Measurements from ENCODE around the gene ITPR2. TPM values are rescaled to one million over a fixed set of nuclear protein-coding genes. Genes with fewer than 3 reads are reported as not detected.
"Not testable (repeated sequence)": the region's sequence is repeated elsewhere in the genome, so short reads cannot be mapped to it uniquely, and the experiment has no call there.

ITPR2 gene
- total RNA-seq, 1 experiment from 2014 or later: 10.1 TPM

DNA sequence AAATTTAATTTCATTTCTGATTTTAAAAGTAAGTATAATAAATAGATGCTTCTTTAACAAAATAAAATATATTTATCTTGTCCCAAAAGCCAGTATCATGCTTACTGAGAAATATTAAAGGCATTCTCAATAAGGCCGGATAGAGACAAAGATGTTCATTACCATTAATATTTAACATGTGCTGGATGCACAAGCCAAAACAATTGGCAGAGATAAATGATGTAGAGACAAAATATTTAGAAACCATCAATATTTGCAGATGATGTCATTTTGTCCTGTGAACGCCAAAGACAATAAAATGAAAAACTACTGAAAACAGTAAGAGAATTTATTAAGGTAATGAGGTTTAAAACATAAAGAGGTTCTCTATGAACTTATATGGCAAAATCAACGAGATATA is 313.5 kb downstream of the ITPR2 start:
- DNase-seq (ENCODE audit: low read depth): no peak

- DNase-seq (ENCODE audit: low read depth): not testable (repeated sequence)
Measured at GRCh38 chr12:26517320-26517719, 315.7 kb downstream of the ITPR2 start.

- DNase-seq (ENCODE audit: low read depth): no peak
Measured at GRCh38 chr12:26514364-26514763, 318.6 kb downstream of the ITPR2 start.

DNA sequence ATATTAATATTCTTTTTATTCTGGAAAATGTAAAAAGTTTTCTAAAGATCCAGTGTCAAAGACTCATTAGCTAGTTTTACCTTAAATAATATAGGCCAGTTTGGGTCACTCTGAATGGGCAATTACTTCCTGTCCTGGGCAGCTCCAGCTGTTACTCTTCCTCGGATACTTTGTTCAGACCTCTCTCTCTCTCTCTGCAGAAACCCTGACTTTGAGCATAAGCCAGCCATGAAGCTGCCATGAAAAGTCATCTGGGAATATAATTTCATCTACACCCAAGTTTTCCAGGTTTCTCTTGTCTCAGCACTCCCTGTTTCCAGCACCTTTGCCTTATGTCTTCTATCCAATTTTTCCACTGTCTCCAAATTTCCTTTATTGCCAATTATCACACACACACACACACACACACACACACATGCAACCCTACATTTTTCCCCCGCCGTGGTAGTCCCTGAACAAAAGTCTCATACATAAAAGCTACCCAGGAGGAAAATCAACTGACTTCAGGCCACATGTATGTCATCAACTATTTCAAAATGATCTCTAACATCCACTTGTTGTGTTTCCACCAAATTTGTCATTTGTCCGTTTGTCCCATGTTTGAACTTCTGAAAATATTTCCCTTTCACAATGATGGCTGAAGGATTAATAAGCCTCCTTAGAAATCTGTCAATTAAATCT is 319.5 kb downstream of the ITPR2 start:
- DNase-seq (ENCODE audit: low read depth): no peak

GRCh38 chr12:26512213-26512612 is 320.8 kb downstream of the ITPR2 start:
- no peak for DNase-seq (ENCODE audit: low read depth)

DNA sequence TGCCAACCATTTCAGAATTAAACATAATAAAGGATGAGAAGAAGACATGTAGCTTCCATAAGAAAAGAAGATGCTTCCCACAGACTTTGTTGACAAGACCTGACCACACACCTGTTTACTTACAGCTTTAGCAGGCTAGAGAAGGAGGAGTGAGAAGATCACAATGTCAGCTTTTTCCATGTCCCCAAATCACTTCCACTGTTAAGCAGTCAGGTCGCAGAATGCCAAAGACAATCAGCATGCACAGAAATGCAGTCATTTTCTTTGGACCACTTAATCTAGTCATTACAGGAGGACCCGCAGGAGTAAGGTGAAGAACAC is 322.7 kb downstream of the ITPR2 start:
- no peak for DNase-seq (ENCODE audit: low read depth)

GRCh38 chr12:26507613-26508012 is 325.4 kb downstream of the ITPR2 start:
- DNase-seq (ENCODE audit: low read depth): no peak

GRCh38 chr12:26499979-26500640 is 332.9 kb downstream of the ITPR2 start:
- DNase-seq (ENCODE audit: low read depth): no peak

DNA sequence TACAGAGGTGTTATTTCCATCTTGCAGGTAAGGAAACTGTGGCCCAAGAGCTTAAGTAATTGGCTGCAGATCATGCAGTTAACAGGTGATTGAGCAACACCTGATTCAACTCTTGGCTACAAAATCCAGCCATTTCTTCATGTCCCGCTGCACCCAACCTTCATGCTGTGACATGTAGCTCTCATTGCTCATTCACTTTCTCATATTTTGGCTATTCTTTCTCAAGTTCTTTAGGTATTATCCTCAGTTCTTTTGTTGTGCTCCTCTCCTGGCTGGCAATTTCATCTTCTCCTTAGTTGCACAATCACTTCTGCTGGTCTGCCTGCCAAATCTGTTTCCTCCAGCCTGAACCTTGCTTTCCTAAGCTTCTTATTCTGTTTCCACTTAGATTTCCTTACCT is 336.8 kb downstream of the ITPR2 start:
- DNase-seq (ENCODE audit: low read depth): no peak

DNA sequence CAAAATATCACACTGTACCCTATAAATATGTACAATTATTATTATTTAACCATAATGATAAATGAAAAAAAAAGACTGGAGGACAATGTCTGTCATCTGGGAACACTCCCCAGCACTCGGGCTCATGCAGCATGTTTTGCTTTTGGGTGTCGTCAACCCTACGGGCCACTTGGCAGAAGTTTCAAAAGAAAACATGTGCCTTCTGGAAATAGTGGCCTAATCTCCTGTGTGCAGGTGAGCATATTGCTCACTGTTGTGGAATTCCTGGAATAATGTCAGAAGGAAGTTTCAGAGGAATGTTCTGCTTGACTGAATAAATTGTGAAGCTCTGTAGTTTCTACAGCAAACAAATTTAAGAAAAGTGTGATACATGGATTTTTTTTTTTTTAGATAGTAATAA is 339.3 kb downstream of the ITPR2 start:
- no peak for DNase-seq (ENCODE audit: low read depth)

DNA sequence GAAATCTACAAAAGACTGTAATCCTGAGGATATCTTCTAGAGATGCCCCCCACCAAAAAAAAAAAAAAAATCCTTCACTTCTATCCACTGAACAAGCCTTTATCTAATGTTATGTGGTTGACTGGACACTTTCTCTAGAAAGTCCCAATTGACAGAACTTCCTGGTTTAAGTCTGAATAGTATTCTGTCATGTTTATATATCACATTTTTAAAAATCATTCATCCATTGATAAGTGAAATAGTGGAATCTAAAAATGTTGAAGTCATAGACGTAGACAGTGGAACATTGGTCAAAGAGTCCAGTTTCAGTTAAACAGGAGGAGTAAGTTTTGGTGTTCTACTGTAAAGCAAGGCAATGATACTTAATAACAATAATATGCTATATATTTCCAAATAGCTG is 340.6 kb downstream of the ITPR2 start:
- DNase-seq (ENCODE audit: low read depth): no peak

DNA sequence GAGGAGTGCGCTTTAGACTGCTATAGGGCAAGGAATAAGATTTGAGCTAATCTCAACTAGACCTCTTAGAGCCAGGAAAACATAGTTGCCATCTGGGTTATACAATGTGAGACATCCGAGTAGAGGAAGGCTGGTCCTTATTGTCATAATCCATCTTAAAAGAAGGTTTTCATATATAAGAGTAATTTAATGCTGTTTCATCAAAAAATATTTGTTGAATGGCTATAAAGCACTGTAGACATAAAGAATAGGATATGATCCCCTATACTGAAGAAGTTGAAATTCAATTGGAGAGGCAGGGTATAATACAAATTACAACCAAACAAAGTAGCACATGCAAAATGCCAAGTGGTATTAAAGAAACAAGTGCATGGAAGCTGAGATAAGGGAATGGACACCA is 343.1 kb downstream of the ITPR2 start:
- no peak for DNase-seq (ENCODE audit: low read depth)

- DNase-seq (ENCODE audit: low read depth): no peak
Measured at GRCh38 chr12:26488351-26488750, 344.6 kb downstream of the ITPR2 start.

DNA sequence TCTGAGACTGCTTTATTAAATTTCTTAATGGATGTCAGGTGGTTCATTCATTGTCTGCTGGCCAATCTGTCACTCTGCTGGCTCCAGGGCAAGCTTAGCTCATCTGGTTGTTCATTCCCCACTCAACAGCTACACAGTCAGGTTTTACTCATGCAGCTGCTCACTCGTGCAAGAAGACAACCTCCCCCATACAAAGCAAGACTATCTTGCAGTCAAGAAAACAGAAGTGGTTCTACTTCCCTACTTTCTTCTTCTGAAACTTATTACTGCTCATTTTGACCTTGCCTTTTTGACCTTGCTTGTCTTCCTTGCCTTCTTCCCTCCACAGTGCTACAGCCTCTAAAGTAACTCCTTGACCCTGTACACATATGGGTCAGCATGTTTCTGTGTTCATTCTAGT is 359.7 kb downstream of the ITPR2 start:
- peak; percentile 5 for DNase-seq (ENCODE audit: low read depth)

DNA sequence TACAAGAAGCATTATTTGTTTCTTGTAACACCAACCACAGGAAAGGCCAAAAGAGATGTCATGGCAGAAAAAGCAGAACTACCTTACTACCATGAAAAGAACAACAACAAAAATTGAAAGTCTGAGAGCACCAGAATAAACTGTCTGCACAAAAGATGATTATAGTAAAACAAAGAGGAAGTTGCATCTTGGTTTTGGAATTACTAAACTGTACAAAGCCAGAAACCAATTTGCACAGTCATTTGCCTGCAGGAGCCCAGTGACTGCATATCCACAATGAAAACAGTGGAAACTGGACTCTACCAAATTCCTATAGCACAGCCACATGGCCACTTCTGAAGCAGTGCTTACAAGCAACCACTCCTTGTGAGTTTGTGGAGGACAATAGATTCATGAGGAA is 361.4 kb downstream of the ITPR2 start:
- DNase-seq (ENCODE audit: low read depth): peak; percentile 23

GRCh38 chr12:26469421-26470180 is 363.4 kb downstream of the ITPR2 start:
- no peak for DNase-seq (ENCODE audit: low read depth)

- no peak for DNase-seq (ENCODE audit: low read depth)
Measured at GRCh38 chr12:26467351-26467750, 365.6 kb downstream of the ITPR2 start.

DNA sequence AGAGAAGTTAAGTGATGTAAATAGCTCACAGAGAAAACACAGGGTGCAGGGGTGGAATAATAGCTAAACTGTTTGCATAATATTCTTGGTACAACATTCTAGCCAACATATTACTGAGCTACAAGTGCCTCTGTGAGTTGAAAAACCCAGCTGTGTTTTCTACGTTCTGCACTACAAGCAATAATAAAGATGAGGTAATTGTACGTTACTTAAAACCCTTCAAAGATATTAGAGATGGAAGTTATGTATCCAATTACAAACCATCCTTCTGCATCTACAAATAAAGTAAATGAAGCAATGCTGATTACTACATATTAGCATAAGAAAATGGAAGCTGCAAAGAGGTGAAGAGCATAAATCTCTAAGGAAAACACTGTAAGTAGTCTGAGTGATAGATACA is 366.3 kb downstream of the ITPR2 start:
- DNase-seq (ENCODE audit: low read depth): no peak

GRCh38 chr12:26465419-26466097 is 367.4 kb downstream of the ITPR2 start:
- DNase-seq (ENCODE audit: low read depth): peak; percentile 5

DNA sequence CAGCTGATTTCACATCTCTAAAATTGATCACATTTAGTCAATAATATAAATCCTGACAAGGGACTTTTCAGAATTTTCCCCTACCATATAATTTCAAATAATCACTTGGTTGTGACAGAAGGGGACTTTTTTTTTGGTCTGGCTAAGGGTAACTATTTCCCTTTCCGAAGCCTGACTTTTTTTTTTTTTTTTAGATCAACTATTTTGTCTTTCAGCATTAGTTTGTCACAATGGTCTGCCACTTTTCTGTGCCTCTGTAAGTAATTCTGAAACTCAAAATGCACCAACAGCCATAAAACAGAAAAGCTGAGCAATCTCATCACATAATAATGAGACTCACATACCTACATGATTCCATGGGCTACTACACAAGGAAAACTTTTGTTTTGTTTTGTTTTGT is 371.2 kb downstream of the ITPR2 start:
- DNase-seq (ENCODE audit: low read depth): no peak

GRCh38 chr12:26460361-26460760 is 372.6 kb downstream of the ITPR2 start:
- no peak for DNase-seq (ENCODE audit: low read depth)

DNA sequence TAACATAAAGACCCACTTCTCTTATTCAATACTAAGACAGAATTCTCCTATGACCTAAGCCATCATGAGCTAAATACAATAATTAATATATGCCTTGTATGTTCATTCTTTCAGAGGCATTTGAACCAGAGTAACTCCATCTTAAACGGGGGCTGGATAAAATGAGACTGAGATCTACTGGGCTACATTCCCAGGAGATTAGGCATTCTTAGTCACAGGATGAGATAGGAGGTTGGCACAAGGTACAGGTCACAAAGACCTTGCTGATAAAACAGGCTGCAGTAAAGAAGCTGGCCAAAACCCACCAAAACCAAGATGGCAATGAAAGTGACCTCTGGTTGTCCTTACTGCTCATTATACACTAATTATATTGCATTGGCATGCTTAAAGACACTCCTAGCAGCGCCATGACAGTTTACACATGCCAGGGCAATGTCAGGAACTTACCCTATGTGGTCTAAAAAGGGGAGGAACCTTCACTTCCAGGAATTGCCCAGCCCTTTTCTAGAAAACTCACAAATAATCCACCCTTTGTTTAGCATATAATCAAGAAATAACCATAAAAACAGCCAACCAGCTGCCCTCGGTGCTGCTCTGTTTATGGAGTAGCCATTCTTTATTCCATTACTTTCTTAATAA is 376.9 kb downstream of the ITPR2 start:
- peak; percentile 32 for DNase-seq (ENCODE audit: low read depth)

Data from RPMI7951 (cell line).